IMR-90 (cell line): Measurements from ENCODE around the gene C1orf74. TPM values are rescaled to one million over a fixed set of nuclear protein-coding genes. Genes with fewer than 3 reads are reported as not detected.

Experiments
- ATAC-seq: fragments of 200-7000 bp; cut with Tn5 transposase; 2 replicates; pipeline ENCODE4 v1.9.1; 2020; ENCODE audit warnings: low read depth, mild to moderate bottlenecking, moderate library complexity
- BruUV-seq: library from RNA; stranded (reverse); fragments of 400-500 nt; replicated peaks from 2 replicates; lab custom pipeline; 2021; lab: Mats Ljungman, UMichigan
- CTCF ChIA-PET: fragments of 300-600 bp; formaldehyde crosslinking; extraction: SDS; loops from one replicate; lab custom pipeline; 2021; ENCODE audit warnings: antibody characterized with exemption; lab: Yijun Ruan, JAX
- POLR2A ChIA-PET: fragments of 300-600 bp; sonication (Branson Sonifier 250); formaldehyde crosslinking; loops from one replicate; lab custom pipeline; 2022; ENCODE audit warnings: antibody characterized with exemption; ENCODE audit not compliant: unreplicated experiment; lab: Charles Lee
- DNase-seq: peaks from one replicate; pipeline ENCODE4 v3.0.0; 2013
- H2AFZ ChIP-seq: replicated peaks from 2 replicates; pipeline ENCODE3; 2013; ENCODE audit warnings: low read length, mild to moderate bottlenecking; ENCODE audit not compliant: poor library complexity
- H2AK5ac ChIP-seq: 2 replicates; pipeline ENCODE4 v1.6.1; 2013; ENCODE audit warnings: low read depth, low read length, inconsistent platforms
- H2AK9ac ChIP-seq: replicated peaks from 2 replicates; pipeline ENCODE3; 2013; ENCODE audit warnings: mild to moderate bottlenecking, low read depth, low read length, moderate library complexity; ENCODE audit not compliant: poor library complexity
- H2BK120ac ChIP-seq: 2 replicates; pipeline ENCODE4 v1.6.1; 2013; ENCODE audit warnings: low read depth, low read length, inconsistent platforms
- H2BK15ac ChIP-seq: 3 replicates; pipeline ENCODE4 v1.6.1; 2013; ENCODE audit warnings: low read depth, low read length, inconsistent platforms
- H2BK20ac ChIP-seq: 2 replicates; pipeline ENCODE4 v1.6.1; 2013; ENCODE audit warnings: low read depth, mild to moderate bottlenecking, inconsistent platforms, low read length, moderate library complexity
- H2BK5ac ChIP-seq: 2 replicates; pipeline ENCODE4 v1.6.1; 2013; ENCODE audit warnings: mild to moderate bottlenecking, low read depth, low read length, inconsistent platforms; ENCODE audit not compliant: poor library complexity, severe bottlenecking
- H3K14ac ChIP-seq: replicated peaks from 2 replicates; pipeline ENCODE4 v1.6.1; 2013; ENCODE audit warnings: low read depth, low read length, inconsistent platforms
- H3K18ac ChIP-seq: 2 replicates; pipeline ENCODE4 v1.6.1; 2013; ENCODE audit warnings: low read depth, low read length, control low read depth
- H3K23ac ChIP-seq: 2 replicates; pipeline ENCODE4 v1.6.1; 2013; ENCODE audit warnings: low read depth, low read length, inconsistent platforms
- H3K27ac ChIP-seq: 2 replicates; pipeline ENCODE4 v1.5.1; 2013; ENCODE audit warnings: mild to moderate bottlenecking, control low read depth, low read length; ENCODE audit not compliant: insufficient read depth
- H3K27me3 ChIP-seq: 2 replicates; pipeline ENCODE4 v1.6.1; 2013; ENCODE audit warnings: low read length; ENCODE audit not compliant: control insufficient read depth, insufficient read depth
- H3K36me3 ChIP-seq: 2 replicates; pipeline ENCODE4 v1.6.1; 2013; ENCODE audit warnings: low read length, mixed read lengths; ENCODE audit not compliant: control insufficient read depth, insufficient read depth
- H3K4ac ChIP-seq: 2 replicates; pipeline ENCODE4 v1.6.1; 2013; ENCODE audit warnings: low read depth, low read length, inconsistent platforms
- H3K4me1 ChIP-seq: 2 replicates; pipeline ENCODE4 v1.6.1; 2013; ENCODE audit warnings: low read length, mixed read lengths; ENCODE audit not compliant: control insufficient read depth, insufficient read depth
- H3K4me2 ChIP-seq: 2 replicates; pipeline ENCODE4 v1.6.1; 2013; ENCODE audit warnings: low read depth, mild to moderate bottlenecking, control low read depth, low read length, moderate library complexity
- H3K4me3 ChIP-seq: 2 replicates; pipeline ENCODE4 v1.5.1; 2013; ENCODE audit warnings: low read depth, mild to moderate bottlenecking, control low read depth, low read length, moderate library complexity; ENCODE audit not compliant: insufficient read depth
- H3K56ac ChIP-seq: 2 replicates; pipeline ENCODE4 v1.6.1; 2013; ENCODE audit warnings: low read length, inconsistent platforms; ENCODE audit not compliant: insufficient read depth; ENCODE audit errors: extremely low read depth
- H3K79me1 ChIP-seq, 2 experiments: 2 replicates each; pipeline ENCODE4 v1.6.1; 2013; ENCODE audit warnings: low read length in 2 of 2, inconsistent platforms in 1 of 2, low read depth in 1 of 2
- H3K9ac ChIP-seq: 2 replicates; pipeline ENCODE4 v1.6.1; 2013; ENCODE audit warnings: low read depth, low read length, control low read depth
- H3K9me1 ChIP-seq: 2 replicates; pipeline ENCODE4 v1.6.1; 2013; ENCODE audit warnings: low read length, inconsistent platforms; ENCODE audit not compliant: insufficient read depth
- H3K9me3 ChIP-seq: 2 replicates; pipeline ENCODE4 v1.6.1; 2013; ENCODE audit warnings: low read length; ENCODE audit not compliant: control insufficient read depth, insufficient read depth
- H4K20me1 ChIP-seq: 2 replicates; pipeline ENCODE4 v1.6.1; 2013; ENCODE audit warnings: low read length, inconsistent platforms; ENCODE audit not compliant: insufficient read depth
- H4K5ac ChIP-seq: 2 replicates; pipeline ENCODE4 v1.6.1; 2013; ENCODE audit warnings: mild to moderate bottlenecking, low read depth, low read length, control low read depth
- H4K8ac ChIP-seq, 2 experiments: 2 replicates each; pipeline ENCODE4 v1.6.1; 2013; ENCODE audit warnings: low read depth in 2 of 2, low read length in 2 of 2, control low read depth in 1 of 2, inconsistent platforms in 1 of 2
- H4K91ac ChIP-seq: 2 replicates; pipeline ENCODE4 v1.6.1; 2013; ENCODE audit warnings: low read depth, low read length, inconsistent platforms; ENCODE audit not compliant: insufficient read depth
- BHLHE40 ChIP-seq: fragments of 150-350 bp; IDR thresholded peaks from 2 replicates; pipeline ENCODE4 v1.6.1; 2016; ENCODE audit warnings: mild to moderate bottlenecking, low read depth, low read length
- MXI1 ChIP-seq: IDR thresholded peaks from 2 replicates; pipeline ENCODE4 v1.6.1; 2012; ENCODE audit warnings: low read depth, mild to moderate bottlenecking, low read length, moderate library complexity, borderline replicate concordance
- RCOR1 ChIP-seq: IDR thresholded peaks from 2 replicates; pipeline ENCODE4 v1.6.1; 2012; ENCODE audit warnings: mild to moderate bottlenecking, low read length, improper control_type of control experiment; ENCODE audit not compliant: insufficient replicate concordance
- WGBS, 2 experiments: methylation state at CpG; one replicate each; pipeline versions ENCODE4 v1.1.5 to v1.1.7; 2013; ENCODE audit warnings: missing lambda C conversion rate in 2 of 2; ENCODE audit not compliant: insufficient read length in 1 of 2; ENCODE audit errors: extremely low coverage in 2 of 2; 5-methylcytosine and 5-hydroxymethylcytosine counted together
- dilution Hi-C: fragments of 300-500 bp; cut with HindIII; formaldehyde crosslinking; loops from one replicate; pipeline ENCODE4 v1.14.3; 2018; ENCODE audit warnings: low sequenced_read_pairs; ENCODE audit not compliant: unreplicated experiment
- in situ Hi-C: fragments of 300-500 bp; cut with MboI; formaldehyde crosslinking; loops from 3 replicates; pipeline ENCODE4 v1.14.3; 2019; ENCODE audit warnings: low sequenced_read_pairs, inconsistent platforms, mixed read lengths
- intact Hi-C: fragments of 100-400 bp; cut with micrococcal nuclease; formaldehyde crosslinking; loops from 2 replicates; pipeline ENCODE4 v1.10.0; 2022
- polyA plus RNA-seq, 3 experiments: library from polyadenylated mRNA; depleted of rRNA; stranded (reverse); fragments of >200 nt; gene quantifications; 2 replicates each; pipeline ENCODE4 v1.2.3, GENCODE V29; 2012; ENCODE audit warnings: low replicate concordance in 1 of 3
- total RNA-seq: library from RNA; depleted of rRNA; stranded (reverse); fragments of >200 nt; gene quantifications from 2 replicates; pipeline ENCODE4 v1.2.3, GENCODE V29; 2012

Gene C1orf74
- total and polyA plus RNA-seq, 2 of the 4 experiments (the other 2 are of a cell fraction): 1.1 to 4.3 TPM

DNA sequence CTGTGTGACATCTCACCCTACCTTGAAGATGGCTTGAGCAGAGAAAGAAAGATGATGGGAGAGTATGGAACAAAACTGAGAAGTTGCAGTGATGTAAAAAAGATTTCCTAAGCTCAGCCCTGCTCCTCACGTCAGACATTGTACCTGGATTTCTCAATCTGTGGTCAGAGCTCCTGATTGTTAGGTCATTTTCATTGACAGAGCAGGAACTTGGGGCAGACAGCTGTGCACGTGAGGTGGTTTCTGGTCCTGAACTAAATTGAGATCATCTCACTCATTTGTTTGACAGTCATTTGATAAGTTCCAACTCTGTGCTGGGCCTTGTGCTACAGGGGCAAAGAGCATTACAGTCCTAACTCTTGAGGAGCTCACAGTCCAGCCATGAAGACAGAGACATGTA is 18.3 kb downstream of the C1orf74 start:
- no peak overlapping the region for H2AK9ac ChIP-seq
- ATAC-seq: no peak
- H3K27me3 ChIP-seq: no peaks in the 10 kb centered on the region
- dilution Hi-C loops (no loop called here), intact Hi-C loops (no loop called here), in situ Hi-C loops (no loop called here)
- no peak overlapping the region for H3K4ac ChIP-seq
- H2AFZ ChIP-seq: no peak overlapping the region
- H3K9me1 ChIP-seq: peaks cover 20% of the 10 kb centered on the region
- no TSS peak for BruUV-seq
- H4K8ac ChIP-seq: no peak overlapping the region
- no peaks in the 10 kb centered on the region for H4K20me1 ChIP-seq
- H3K18ac ChIP-seq: no peak overlapping the region
- H4K5ac ChIP-seq: no peak overlapping the region
- H2AK5ac ChIP-seq: no peak overlapping the region
- no peak overlapping the region for H3K56ac ChIP-seq
- peaks cover 0 to 8% of the 10 kb centered on the region in 2 experiments; a peak in 2 of 4 replicates for H3K79me1 ChIP-seq
- H3K4me1 ChIP-seq: peaks cover 11% of the 10 kb centered on the region
- no peak overlapping the region; the same call in 1 of the 2 replicates for H4K91ac ChIP-seq
- H3K27ac ChIP-seq: no peak overlapping the region
- no peak overlapping the region for H3K9ac ChIP-seq
- H3K23ac ChIP-seq: no peak overlapping the region
- no peak overlapping the region for H3K4me2 ChIP-seq
- no peak for DNase-seq
- no peak overlapping the region for H3K14ac ChIP-seq
- no peak overlapping the region for H3K4me3 ChIP-seq
- H3K9me3 ChIP-seq: no peaks in the 10 kb centered on the region
- POLR2A ChIA-PET: interaction anchor here (0.6 kb wide), 1 partner anchor 147 kb away, joined by 5 read pairs; no protein-coding TSS in a partner anchor
- H2BK120ac ChIP-seq: no peak overlapping the region
- H2BK5ac ChIP-seq: no peak overlapping the region
- CTCF ChIA-PET: no interaction called here
- no peak overlapping the region for H2BK15ac ChIP-seq
- H2BK20ac ChIP-seq: no peak overlapping the region
- no peak for TF ChIP-seq MXI1
- TF ChIP-seq RCOR1: no peak
- no peak for TF ChIP-seq BHLHE40
- H3K36me3 ChIP-seq: no peaks in the 10 kb centered on the region
- WGBS, 2 experiments: no CpG with 5 or more reads among the region's 2 CpGs
